PFSK-1 (cell line): ENCODE results near the gene C1orf226.

Source experiments
- FOXP2 ChIP-seq: optimal IDR thresholded peaks from 2 replicates; pipeline ENCODE3; 2011; ENCODE audit warnings: borderline replicate concordance, control low read depth, inconsistent platforms; ENCODE audit not compliant: insufficient read depth; ENCODE audit errors: extremely low read length, extremely low read depth
- POLR2AphosphoS5 ChIP-seq: IDR thresholded peaks from 2 replicates; pipeline ENCODE4 v1.6.1; 2012; ENCODE audit warnings: low read depth, mild to moderate bottlenecking, control low read depth, low read length, moderate library complexity
- REST ChIP-seq, 2 experiments: IDR thresholded peaks; 2 replicates each; pipeline versions ENCODE4 v1.6.1 to v1.8.0; 2011 to 2012; ENCODE audit warnings: low read depth in 2 of 2, low read length in 2 of 2, control low read depth in 1 of 2, inconsistent platforms in 1 of 2, mild to moderate bottlenecking in 1 of 2, moderate library complexity in 1 of 2; ENCODE audit not compliant: insufficient read depth in 1 of 2
- SIN3A ChIP-seq: IDR thresholded peaks from 2 replicates; pipeline ENCODE4 v1.6.1; 2012; ENCODE audit warnings: mild to moderate bottlenecking, low read length, moderate library complexity, borderline replicate concordance; ENCODE audit not compliant: insufficient read depth
- TAF1 ChIP-seq: IDR thresholded peaks from 2 replicates; pipeline ENCODE4 v1.6.1; 2012; ENCODE audit warnings: low read length, control low read depth, borderline replicate concordance; ENCODE audit not compliant: insufficient read depth

GRCh38 chr1:162387226-162388082 is 5.9 kb downstream of the C1orf226 start:
- TF ChIP-seq TAF1 (no peak), POLR2AphosphoS5 (no peak), REST (IDR thresholded peaks at IDR 0.05; ENCODE audit: insufficient read depth in 1 of 2, low read depth in 2 of 2, low read length in 2 of 2) (no peak), SIN3A (no peak), FOXP2 (no peak)
